NCI-H345 (cell line): ENCODE data around the gene LUZP2.
A peak's percentile ranks its signal among the peaks of the same experiment; 100 is the strongest.

Experiments
- DNase-seq: peaks from one replicate; lab custom pipeline; 2025; lab: John Stamatoyannopoulos, UW

The LUZP2 gene

GRCh38 chr11:24716403-24716802 is 219.6 kb downstream of the LUZP2 start:
- no peak for DNase-seq

DNA sequence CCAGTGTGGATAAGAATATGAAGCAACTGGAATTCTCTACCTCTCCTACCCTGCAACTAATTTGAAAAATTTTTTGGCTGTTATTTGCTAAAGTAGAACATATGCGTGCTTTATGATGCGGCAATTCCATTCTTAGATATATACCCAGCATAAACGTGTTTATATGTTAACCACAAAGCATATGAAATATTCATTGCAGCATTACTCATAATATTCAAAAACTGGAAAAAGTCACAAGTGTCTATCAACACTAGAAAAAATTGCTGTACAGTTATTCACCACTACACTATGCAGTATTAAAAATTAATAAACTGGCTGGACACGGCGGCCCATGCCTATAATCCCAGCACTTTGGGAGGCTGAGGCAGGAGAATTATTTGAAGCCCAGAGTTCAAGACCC is 226.4 kb downstream of the LUZP2 start:
- no peak for DNase-seq

DNA sequence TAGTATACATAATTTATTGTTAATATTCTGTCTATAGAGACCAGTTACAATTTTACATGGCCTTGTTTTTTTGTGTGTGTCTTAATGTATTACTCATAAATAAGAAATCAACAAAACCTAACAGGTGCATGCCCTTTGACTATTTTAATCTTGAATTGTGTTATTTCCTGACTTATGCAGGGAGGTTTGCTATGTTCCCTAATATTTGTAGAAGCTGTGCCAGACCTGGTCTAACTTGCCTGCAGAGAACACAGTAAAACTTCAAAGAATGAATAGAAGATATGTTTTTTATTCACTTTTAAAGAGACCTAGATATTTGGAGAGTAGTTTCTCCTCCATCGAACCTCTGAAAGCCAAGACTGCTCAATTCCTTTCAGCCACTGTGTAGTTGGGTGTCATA is 234.7 kb downstream of the LUZP2 start:
- DNase-seq = no peak

GRCh38 chr11:24734742-24735237 is 237.9 kb downstream of the LUZP2 start:
- DNase-seq = no peak

DNA sequence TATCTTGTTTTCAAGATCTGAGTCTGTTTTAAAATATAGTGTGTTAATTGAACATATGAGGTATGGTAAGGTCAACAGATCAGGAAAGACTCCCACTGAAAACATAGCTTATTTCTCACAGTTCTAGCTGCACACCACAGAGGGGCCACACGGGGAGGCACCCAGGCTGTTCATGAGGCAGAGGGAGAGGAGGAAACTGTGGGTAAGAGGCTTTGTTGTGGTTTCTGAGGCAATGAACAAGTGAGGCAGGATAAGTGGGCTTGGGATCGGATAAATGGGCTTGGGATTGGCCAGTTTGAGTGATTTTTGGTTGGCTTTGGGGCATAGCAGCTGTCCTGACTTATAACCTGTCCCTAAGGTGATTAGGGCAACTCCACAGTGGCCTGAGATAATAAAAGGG is 242.1 kb downstream of the LUZP2 start:
- no peak for DNase-seq

DNA sequence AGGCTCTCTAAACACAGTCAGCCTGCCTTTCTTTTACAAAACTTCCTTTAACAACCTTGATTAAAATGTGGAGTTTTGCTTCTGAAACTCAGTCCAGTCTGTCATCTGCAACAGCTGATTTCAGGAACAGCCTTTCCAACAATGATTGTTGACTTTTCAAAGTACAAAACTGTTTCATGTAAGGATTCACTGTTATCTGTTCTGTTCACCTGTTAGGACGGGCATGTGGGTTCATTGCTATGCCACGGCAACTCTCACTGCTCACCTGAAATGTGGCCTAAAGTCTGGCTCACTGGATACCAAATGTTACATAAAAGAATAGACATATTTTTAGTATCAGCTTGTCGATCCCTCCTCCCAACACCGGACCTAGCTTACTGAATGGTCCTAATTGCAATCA is 242.8 kb downstream of the LUZP2 start:
- no peak for DNase-seq

- DNase-seq = peak; percentile 14
Measured at GRCh38 chr11:24747275-24748251, 250.7 kb downstream of the LUZP2 start.

GRCh38 chr11:24748261-24748660 is 251.4 kb downstream of the LUZP2 start:
- DNase-seq = no peak

DNA sequence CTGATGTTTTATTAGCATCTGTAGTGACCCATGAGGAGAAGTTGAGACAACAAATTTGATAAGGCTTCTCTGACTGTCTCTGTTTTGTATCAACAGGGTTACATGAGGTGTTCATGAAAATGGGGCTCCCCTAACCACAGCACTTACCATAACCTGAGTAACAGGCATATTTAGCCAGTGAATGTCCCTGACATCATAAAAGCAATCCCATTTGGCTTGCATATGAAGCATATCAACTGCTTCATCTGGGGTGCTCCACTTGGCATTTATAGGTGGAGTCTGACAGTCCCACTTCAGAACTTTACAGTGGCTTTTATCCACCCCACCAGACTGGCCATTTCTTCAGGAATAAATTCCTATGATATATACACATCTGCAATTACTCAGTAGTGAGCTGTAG is 257.6 kb downstream of the LUZP2 start:
- DNase-seq = no peak

GRCh38 chr11:24755260-24755839 is 258.5 kb downstream of the LUZP2 start:
- DNase-seq = peak; percentile 2

- no peak for DNase-seq
Measured at GRCh38 chr11:24759742-24760141, 262.9 kb downstream of the LUZP2 start.

GRCh38 chr11:24760681-24761080 is 263.8 kb downstream of the LUZP2 start:
- DNase-seq = no peak

- no peak for DNase-seq
Measured at GRCh38 chr11:24762076-24762475, 265.2 kb downstream of the LUZP2 start.

DNA sequence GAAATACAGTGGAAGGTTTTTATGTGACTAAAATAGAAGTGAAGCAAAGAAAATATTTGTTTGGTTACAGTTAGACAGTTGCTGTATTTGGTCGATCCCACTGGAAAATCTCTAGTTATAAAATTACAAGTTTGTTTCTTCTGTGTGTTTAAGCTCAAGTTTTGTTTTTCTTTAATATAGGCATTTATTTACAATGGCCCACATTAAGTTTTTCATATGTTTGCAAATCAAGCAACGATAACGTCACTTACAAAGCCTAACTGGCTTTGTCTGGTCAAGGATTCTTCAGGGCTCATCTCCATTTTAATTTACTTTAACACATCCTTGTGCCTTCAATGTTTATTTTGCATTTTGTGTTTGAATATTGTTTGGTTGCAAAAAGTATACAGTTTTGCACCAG is 270.6 kb downstream of the LUZP2 start:
- no peak for DNase-seq

DNA sequence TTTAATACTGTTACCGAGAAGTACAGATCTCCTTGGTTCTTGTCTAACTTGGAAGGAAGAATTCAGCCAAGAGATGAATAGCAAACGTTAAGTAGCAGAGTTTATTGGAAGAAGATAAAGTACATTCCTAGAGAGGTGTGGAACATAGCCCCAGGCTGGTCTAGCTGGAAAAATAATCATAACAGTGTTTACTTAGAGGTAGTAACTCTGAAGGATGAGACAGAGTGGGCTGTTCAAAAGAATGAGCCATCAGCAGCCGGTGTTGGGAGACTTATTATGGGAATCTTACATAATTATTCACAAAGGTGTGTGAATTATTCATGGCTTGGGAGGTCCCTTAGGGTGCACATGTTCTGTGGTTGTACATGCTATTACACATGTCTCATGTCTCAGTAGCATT is 276.5 kb downstream of the LUZP2 start:
- no peak for DNase-seq

DNA sequence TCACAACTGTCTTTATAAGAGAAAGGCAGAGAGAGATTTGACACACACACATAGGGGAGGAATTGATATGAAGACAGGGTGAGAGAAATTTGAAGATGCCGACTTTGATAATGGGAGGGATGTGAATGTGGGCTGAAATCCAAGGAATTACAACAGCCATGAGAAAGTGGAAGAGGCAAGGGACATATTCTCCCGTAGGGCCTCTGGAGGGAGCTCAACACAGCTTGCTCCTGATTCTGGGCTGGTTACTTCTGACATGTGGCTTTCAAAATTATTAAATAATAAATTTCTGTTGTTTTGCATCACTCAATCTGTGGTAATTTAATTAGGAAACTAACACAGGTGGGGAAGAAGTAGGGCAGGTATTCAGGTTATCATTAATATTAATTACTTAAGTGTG is 282.9 kb downstream of the LUZP2 start:
- DNase-seq = no peak

DNA sequence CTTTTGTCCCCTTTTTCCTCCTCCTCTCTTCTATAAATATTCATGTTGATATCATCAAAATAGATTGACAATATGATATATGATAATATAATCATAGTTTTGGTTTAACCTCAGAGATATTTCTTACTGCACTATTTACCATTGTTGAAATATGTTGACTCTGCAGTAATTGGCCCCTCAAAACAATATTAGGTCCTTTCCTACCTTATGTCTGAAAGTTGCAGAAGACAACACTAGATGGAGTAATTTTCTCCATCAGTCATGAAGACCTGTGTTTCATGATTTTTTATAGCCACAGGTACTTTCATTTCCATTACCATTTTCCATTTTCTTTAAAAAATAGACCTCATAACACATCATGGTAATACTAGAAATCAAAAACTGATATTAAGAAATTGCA is 284.4 kb downstream of the LUZP2 start:
- no peak for DNase-seq

GRCh38 chr11:24793479-24793878 is 296.6 kb downstream of the LUZP2 start:
- no peak for DNase-seq

GRCh38 chr11:24794064-24794463 is 297.2 kb downstream of the LUZP2 start:
- DNase-seq = no peak

- no peak for DNase-seq
Measured at GRCh38 chr11:24805671-24806070, 308.8 kb downstream of the LUZP2 start.

DNA sequence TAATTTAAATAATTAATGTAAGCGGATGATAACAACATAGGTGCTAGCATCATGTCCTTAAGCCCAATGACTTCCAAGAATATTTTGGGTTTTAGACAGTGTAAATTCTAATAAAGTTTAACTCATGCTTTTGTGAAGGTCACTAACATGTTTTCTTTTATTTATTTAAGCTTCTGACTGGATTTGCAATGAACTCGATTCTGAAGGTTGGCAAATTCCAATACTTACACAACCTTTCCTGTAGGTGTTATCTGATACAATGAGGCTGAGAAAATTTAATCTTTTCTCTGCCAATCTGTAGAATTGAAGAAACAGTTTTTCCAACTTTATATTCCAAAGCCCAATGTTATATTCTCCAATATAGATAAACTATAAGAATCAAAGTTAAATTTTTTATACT is 311.3 kb downstream of the LUZP2 start:
- no peak for DNase-seq

DNA sequence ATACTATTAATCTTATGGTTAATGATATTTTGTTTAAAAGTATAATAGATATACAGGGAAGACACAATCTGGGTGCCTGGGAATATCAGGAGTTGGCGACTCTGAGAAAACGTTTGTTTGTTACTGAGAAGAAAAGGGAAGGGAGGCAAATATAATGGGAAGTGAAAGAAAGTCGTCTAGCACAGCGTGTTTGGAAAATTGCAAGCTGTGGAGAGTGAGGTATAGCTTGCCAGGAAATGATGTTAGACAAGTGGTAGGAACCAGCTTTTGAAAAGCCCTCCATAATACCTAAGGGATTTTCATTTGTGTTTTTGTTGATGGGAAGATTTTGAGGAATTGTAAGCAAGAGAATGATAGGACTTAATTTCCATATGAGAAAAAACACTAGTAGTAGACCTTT is 322.2 kb downstream of the LUZP2 start:
- DNase-seq = no peak

- DNase-seq = peak; percentile 5
Measured at GRCh38 chr11:24819863-24820434, 323.1 kb downstream of the LUZP2 start.
